VCaP (cell line): ENCODE measurements around the gene SYCE3.

ENCODE experiments used
- H3K27ac ChIP-seq: fragments of 450-650 bp; 2 replicates; pipeline ENCODE4 v1.5.1; 2017
- TF ChIP-seq, protein P1 (sequence below): fragments of 450-650 bp; conservative IDR thresholded peaks from 2 replicates; pipeline ENCODE4 v1.5.1; 2017; ENCODE audit warnings: mild to moderate bottlenecking, moderate library complexity

SYCE3 gene

DNA sequence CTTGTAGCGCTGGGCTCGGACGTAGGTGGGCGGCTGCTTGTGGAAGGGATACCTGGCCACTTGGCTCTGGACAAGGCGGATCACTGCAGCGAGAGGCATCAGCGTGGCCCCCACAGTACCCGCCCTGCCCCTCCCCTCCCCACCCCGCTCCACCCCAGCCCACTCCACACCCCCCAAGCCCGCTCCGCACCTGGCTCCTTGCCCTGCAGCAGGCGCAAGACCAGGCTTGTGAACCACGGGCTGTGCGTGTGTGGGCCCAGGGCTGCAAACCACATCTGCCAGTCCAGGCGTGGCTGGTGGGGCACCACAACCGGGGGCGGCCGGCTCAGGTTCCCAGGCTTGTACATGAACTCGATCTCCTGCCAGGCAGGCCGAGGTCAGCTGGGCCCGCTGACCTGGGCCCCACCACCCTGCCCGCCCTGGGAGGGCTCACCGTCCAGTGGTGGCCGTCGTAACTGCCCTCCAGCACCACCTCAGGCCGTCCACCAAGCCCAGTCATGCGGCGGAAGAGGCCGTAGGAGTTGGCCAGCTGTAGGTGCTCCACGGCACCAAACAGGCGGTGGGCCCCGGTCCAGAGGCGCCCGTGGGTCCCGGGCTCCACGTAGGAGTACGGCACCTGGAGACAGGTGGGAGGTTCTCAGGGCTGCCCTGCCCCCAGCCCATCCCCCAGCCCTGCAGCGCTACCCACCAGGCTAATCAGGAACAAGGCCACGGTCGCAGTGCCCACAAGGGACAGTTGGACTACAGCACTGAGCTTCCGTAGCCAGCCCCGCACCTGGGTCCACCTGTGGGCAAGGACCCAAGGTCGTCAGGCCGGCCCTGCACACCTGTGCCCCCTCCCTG lies 58.1 kb downstream of the SYCE3 start:
- H3K27ac ChIP-seq = no peak overlapping the region
- TF ChIP-seq, protein P1, sequence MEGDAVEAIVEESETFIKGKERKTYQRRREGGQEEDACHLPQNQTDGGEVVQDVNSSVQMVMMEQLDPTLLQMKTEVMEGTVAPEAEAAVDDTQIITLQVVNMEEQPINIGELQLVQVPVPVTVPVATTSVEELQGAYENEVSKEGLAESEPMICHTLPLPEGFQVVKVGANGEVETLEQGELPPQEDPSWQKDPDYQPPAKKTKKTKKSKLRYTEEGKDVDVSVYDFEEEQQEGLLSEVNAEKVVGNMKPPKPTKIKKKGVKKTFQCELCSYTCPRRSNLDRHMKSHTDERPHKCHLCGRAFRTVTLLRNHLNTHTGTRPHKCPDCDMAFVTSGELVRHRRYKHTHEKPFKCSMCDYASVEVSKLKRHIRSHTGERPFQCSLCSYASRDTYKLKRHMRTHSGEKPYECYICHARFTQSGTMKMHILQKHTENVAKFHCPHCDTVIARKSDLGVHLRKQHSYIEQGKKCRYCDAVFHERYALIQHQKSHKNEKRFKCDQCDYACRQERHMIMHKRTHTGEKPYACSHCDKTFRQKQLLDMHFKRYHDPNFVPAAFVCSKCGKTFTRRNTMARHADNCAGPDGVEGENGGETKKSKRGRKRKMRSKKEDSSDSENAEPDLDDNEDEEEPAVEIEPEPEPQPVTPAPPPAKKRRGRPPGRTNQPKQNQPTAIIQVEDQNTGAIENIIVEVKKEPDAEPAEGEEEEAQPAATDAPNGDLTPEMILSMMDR = no peak

GRCh38 chr22:50503475-50504145 lies 59.1 kb downstream of the SYCE3 start:
- no peak overlapping the region for H3K27ac ChIP-seq
- TF ChIP-seq, protein P1 = no peak

GRCh38 chr22:50502628-50503474 lies 59.9 kb downstream of the SYCE3 start:
- TF ChIP-seq, protein P1 = no peak
- H3K27ac ChIP-seq = no peak overlapping the region

DNA sequence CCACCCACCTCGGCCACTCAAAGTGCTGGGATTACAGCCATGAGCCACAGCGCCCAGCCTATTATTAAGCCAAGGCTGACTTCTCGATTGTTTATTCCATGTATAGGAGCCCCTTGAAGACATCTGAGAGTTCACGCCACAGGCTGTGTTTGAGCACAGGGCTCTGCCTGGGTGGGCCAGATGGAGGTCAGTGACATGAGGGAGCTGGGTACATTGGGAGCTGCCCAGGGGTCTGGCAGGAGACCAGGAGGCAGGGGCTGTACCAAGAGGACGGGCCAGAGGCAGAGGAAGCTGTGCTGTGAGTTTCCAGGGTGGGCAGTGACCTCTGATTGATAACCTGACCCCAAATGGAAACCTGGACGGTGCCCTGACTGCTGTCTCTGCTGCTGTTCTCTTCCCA lies 60.6 kb downstream of the SYCE3 start:
- TF ChIP-seq, protein P1 = no peak
- H3K27ac ChIP-seq = no peak overlapping the region
